Osteocyte (in vitro differentiated cells): Measurements from ENCODE around the gene SMIM7. TPM values are rescaled to one million over a fixed set of nuclear protein-coding genes. Genes with fewer than 3 reads are reported as not detected.
"Not testable (repeated sequence)": the region's sequence is repeated elsewhere in the genome, so short reads cannot be mapped to it uniquely, and the experiment has no call there.

Experiments
- DNase-seq: peaks from one replicate; pipeline ENCODE4 v3.0.0; 2021; ENCODE audit warnings: mixed read lengths; ENCODE audit not compliant: unreplicated experiment; ENCODE audit errors: extremely low spot score
- H3K27ac Mint-ChIP-seq: one replicate; pipeline ENCODE4 v1.8.0; 2021; ENCODE audit warnings: mild to moderate bottlenecking, mixed read lengths; ENCODE audit not compliant: unreplicated experiment
- H3K27me3 Mint-ChIP-seq: one replicate; pipeline ENCODE4 v1.8.0; 2021; ENCODE audit warnings: mixed read lengths; ENCODE audit not compliant: unreplicated experiment
- H3K36me3 Mint-ChIP-seq: one replicate; pipeline ENCODE4 v1.8.0; 2021; ENCODE audit warnings: mixed read lengths; ENCODE audit not compliant: unreplicated experiment
- H3K4me1 Mint-ChIP-seq: one replicate; pipeline ENCODE4 v1.8.0; 2021; ENCODE audit warnings: mixed read lengths; ENCODE audit not compliant: unreplicated experiment
- H3K4me3 Mint-ChIP-seq: one replicate; pipeline ENCODE4 v1.8.0; 2021; ENCODE audit warnings: mild to moderate bottlenecking, moderate library complexity, mixed read lengths; ENCODE audit not compliant: unreplicated experiment
- H3K9me3 Mint-ChIP-seq: one replicate; pipeline ENCODE4 v1.8.0; 2021; ENCODE audit warnings: mixed read lengths; ENCODE audit not compliant: unreplicated experiment
- CTCF ChIP-seq: fragments of 200-600 bp; sonication (generic); IDR thresholded peaks from 2 replicates; pipeline ENCODE4 v1.5.0; 2021; ENCODE audit warnings: antibody characterized with exemption, mild to moderate bottlenecking, moderate library complexity
- total RNA-seq: library from RNA; stranded (reverse); gene quantifications from 2 replicates; pipeline ENCODE4 v1.2.1, GENCODE V29; 2021

Gene SMIM7
- total RNA-seq, 1 donor from 2014 or later, result 60.5 TPM

GRCh38 chr19:16676101-16676798, 16.3 kb upstream of the SMIM7 start:
- Mint-ChIP-seq H3K9me3 (no peaks in the 10 kb centered on the region), H3K27me3 (no peaks in the 10 kb centered on the region), H3K27ac (no peak overlapping the region), H3K4me1 (no peaks in the 10 kb centered on the region), H3K36me3 (peaks cover 3% of the 10 kb centered on the region), H3K4me3 (no peak overlapping the region)
- no peak for TF ChIP-seq CTCF
- no peak for DNase-seq

GRCh38 chr19:16673839-16674238, 13.9 kb upstream of the SMIM7 start:
- H3K9me3 Mint-ChIP-seq, H3K27me3 Mint-ChIP-seq, H3K4me1 Mint-ChIP-seq, H3K27ac Mint-ChIP-seq, H3K4me3 Mint-ChIP-seq, DNase-seq, H3K36me3 Mint-ChIP-seq: not testable (repeated sequence)

GRCh38 chr19:16673231-16673630, 13.3 kb upstream of the SMIM7 start:
- H3K27me3 Mint-ChIP-seq, result no peaks in the 10 kb centered on the region
- no peaks in the 10 kb centered on the region for H3K9me3 Mint-ChIP-seq
- no peak overlapping the region for H3K4me3 Mint-ChIP-seq
- no peaks in the 10 kb centered on the region for H3K36me3 Mint-ChIP-seq
- no peak for TF ChIP-seq CTCF
- no peak overlapping the region for H3K27ac Mint-ChIP-seq
- no peaks in the 10 kb centered on the region for H3K4me1 Mint-ChIP-seq
- no peak for DNase-seq

GRCh38 chr19:16671652-16672274, 11.8 kb upstream of the SMIM7 start:
- no peak for TF ChIP-seq CTCF

GRCh38 chr19:16670291-16670690, 10.3 kb upstream of the SMIM7 start:
- Mint-ChIP-seq H3K27ac (no peak overlapping the region), H3K27me3 (no peaks in the 10 kb centered on the region), H3K9me3 (no peaks in the 10 kb centered on the region), H3K4me3 (no peak overlapping the region), H3K4me1 (no peaks in the 10 kb centered on the region), H3K36me3 (no peaks in the 10 kb centered on the region)
- no peak for DNase-seq
- no peak for TF ChIP-seq CTCF

More at GRCh38 chr19:16671652-16672274, 11.8 kb upstream of the SMIM7 start:
- Mint-ChIP-seq H3K36me3 (no peaks in the 10 kb centered on the region), H3K27ac (no peak overlapping the region), H3K4me1 (no peaks in the 10 kb centered on the region), H3K9me3 (no peaks in the 10 kb centered on the region), H3K27me3 (no peaks in the 10 kb centered on the region), H3K4me3 (no peak overlapping the region)
- no peak for DNase-seq

GRCh38 chr19:16668702-16669101, 8.8 kb upstream of the SMIM7 start:
- H3K27me3 Mint-ChIP-seq, DNase-seq, H3K4me1 Mint-ChIP-seq, H3K9me3 Mint-ChIP-seq, H3K27ac Mint-ChIP-seq, H3K4me3 Mint-ChIP-seq, H3K36me3 Mint-ChIP-seq: not testable (repeated sequence)
